Activated CD4-positive, alpha-beta T cell treated with anti-CD3 and anti-CD28 coated beads, Interleukin-10, Interleukin-2, amounts not matched to agents 100 ng/mL and 50 ng/mL, durations not matched to agents 16 hours and 8 hours (primary cell): ENCODE data around the gene SLC7A9.
"Not testable (repeated sequence)": the region's sequence is repeated elsewhere in the genome, so short reads cannot be mapped to it uniquely, and the experiment has no call there.

Experiments used
- DNase-seq: peaks from one replicate; pipeline ENCODE4 v3.0.0-alpha.2; 2020

The SLC7A9 gene

GRCh38 chr19:32869369-32869965 is at the start of gene SLC7A9:
Gene SLC7A9, minus strand, starts transcription at chr19:32869767. Its CDS starts 1,233 bp downstream, at chr19:32868534.
- DNase-seq: no peak

GRCh38 chr19:32919365-32919764 is 49.8 kb upstream of the SLC7A9 start:
- DNase-seq: no peak

GRCh38 chr19:32917616-32917996 is 48.0 kb upstream of the SLC7A9 start:
- DNase-seq: no peak

- no peak for DNase-seq
Observed at GRCh38 chr19:32916969-32917615, 47.5 kb upstream of the SLC7A9 start.

- no peak for DNase-seq
Observed at GRCh38 chr19:32914879-32915660, 45.5 kb upstream of the SLC7A9 start.

- no peak for DNase-seq
Observed at GRCh38 chr19:32911467-32911866, 41.9 kb upstream of the SLC7A9 start.

GRCh38 chr19:32910874-32911273 is 41.3 kb upstream of the SLC7A9 start:
- DNase-seq: no peak

- DNase-seq: no peak
Observed at GRCh38 chr19:32910094-32910493, 40.5 kb upstream of the SLC7A9 start.

GRCh38 chr19:32909257-32909656 is 39.7 kb upstream of the SLC7A9 start:
- DNase-seq: no peak

GRCh38 chr19:32908641-32909190 is 39.1 kb upstream of the SLC7A9 start:
- no peak for DNase-seq

GRCh38 chr19:32902448-32902847 is 32.9 kb upstream of the SLC7A9 start:
- DNase-seq: no peak

GRCh38 chr19:32901504-32902161 is 32.1 kb upstream of the SLC7A9 start:
- no peak for DNase-seq

- no peak for DNase-seq
Observed at GRCh38 chr19:32896516-32897214, 27.1 kb upstream of the SLC7A9 start.

- peak; percentile 53 for DNase-seq
Observed at GRCh38 chr19:32895384-32895783, 25.8 kb upstream of the SLC7A9 start.

GRCh38 chr19:32891609-32892008 is 22.0 kb upstream of the SLC7A9 start:
- DNase-seq: no peak

GRCh38 chr19:32890841-32891240 is 21.3 kb upstream of the SLC7A9 start:
- no peak for DNase-seq

- DNase-seq: no peak
Observed at GRCh38 chr19:32890326-32890725, 20.8 kb upstream of the SLC7A9 start.

GRCh38 chr19:32889137-32889934 is 19.8 kb upstream of the SLC7A9 start:
- no peak for DNase-seq

- no peak for DNase-seq
Observed at GRCh38 chr19:32887572-32888215, 18.1 kb upstream of the SLC7A9 start.

GRCh38 chr19:32886241-32886640 is 16.7 kb upstream of the SLC7A9 start:
- no peak for DNase-seq

GRCh38 chr19:32885255-32885654 is 15.7 kb upstream of the SLC7A9 start:
- DNase-seq: not testable (repeated sequence)
